ENCODE data around the gene PPM1G. TPM values are rescaled to one million over a fixed set of nuclear protein-coding genes. Genes with fewer than 3 reads are reported as not detected.

Gene PPM1G
- total and polyA plus RNA-seq, 4 donors, result 45.9 to 76.2 (median 61.7) TPM

DNA sequence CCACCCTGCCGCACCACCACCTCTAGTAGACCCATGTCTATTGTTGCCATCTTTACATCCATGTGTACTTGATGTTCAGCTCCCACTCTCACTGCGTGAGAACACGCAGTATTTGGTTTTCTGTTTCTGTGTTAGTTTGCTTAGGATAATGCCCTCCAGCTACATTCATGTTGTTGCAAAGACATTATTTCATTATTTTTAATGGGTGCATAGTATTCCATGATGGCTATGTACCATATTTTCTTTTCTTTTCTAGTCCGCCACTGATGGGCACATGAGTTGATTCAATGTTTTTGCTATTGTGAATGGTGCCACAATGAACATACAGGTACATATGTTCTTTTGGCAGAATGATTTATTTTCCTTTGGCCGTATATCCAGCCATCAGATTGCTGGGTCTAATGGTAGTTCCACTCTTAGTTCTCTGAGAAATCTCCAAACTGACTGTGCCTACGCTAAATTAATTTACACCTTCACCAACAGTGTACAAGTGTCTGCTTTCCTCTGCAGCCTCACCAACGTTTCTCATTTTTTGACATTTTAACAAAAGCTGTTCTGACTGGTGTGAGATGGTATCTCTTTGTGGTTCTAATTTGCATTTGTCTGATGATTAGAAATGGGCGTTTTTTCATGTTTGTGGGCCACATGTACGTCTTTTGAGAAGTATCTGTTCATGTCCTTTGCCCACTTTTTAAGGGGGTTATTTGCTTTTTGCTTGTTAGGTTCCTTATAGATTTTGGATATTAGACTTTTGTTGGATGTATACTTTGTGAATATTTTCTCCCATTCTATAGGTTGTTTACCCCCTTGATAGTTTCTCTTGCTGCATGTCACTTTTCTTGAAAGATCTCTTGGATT, 18.3 kb downstream of the PPM1G start:
- H3K36me3 ChIP-seq (ENCODE audit: control insufficient read depth in 4 of 4, insufficient read depth in 4 of 4, low read length in 4 of 4), result peaks cover 0 to 6% (median 4%) of the 10 kb centered on the region in 4 donors
- 94 to 95% methylated on average over 9 of the region's 9 CpGs for WGBS, 2 donors
- no peak overlapping the region for H3K9ac ChIP-seq (ENCODE audit: insufficient read depth in 1 of 2, low read length in 2 of 2)
- H3K27ac ChIP-seq (ENCODE audit: low read depth in 1 of 2, low read length in 1 of 2), result no peak overlapping the region
- H3K27me3 ChIP-seq (ENCODE audit: control insufficient read depth in 3 of 3, insufficient read depth in 3 of 3, low read length in 2 of 3), result no peaks in the 10 kb centered on the region
- no peak overlapping the region for H3K4me3 ChIP-seq
- DNase-seq (no peak), ATAC-seq (ENCODE audit: insufficient read depth, low FRiP score) (no peak)
- H3K4me1 ChIP-seq (ENCODE audit: control insufficient read depth in 5 of 5, insufficient read depth in 5 of 5, low read length in 5 of 5), result no peaks in the 10 kb centered on the region
- no peaks in the 10 kb centered on the region for H3K9me3 ChIP-seq (ENCODE audit: control insufficient read depth in 4 of 4, insufficient read depth in 3 of 4, low read length in 3 of 4)
- TF ChIP-seq, protein P1, sequence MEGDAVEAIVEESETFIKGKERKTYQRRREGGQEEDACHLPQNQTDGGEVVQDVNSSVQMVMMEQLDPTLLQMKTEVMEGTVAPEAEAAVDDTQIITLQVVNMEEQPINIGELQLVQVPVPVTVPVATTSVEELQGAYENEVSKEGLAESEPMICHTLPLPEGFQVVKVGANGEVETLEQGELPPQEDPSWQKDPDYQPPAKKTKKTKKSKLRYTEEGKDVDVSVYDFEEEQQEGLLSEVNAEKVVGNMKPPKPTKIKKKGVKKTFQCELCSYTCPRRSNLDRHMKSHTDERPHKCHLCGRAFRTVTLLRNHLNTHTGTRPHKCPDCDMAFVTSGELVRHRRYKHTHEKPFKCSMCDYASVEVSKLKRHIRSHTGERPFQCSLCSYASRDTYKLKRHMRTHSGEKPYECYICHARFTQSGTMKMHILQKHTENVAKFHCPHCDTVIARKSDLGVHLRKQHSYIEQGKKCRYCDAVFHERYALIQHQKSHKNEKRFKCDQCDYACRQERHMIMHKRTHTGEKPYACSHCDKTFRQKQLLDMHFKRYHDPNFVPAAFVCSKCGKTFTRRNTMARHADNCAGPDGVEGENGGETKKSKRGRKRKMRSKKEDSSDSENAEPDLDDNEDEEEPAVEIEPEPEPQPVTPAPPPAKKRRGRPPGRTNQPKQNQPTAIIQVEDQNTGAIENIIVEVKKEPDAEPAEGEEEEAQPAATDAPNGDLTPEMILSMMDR (IDR thresholded peaks at IDR 0.05; ENCODE audit: control extremely low read depth, extremely low read depth), result no peak

DNA sequence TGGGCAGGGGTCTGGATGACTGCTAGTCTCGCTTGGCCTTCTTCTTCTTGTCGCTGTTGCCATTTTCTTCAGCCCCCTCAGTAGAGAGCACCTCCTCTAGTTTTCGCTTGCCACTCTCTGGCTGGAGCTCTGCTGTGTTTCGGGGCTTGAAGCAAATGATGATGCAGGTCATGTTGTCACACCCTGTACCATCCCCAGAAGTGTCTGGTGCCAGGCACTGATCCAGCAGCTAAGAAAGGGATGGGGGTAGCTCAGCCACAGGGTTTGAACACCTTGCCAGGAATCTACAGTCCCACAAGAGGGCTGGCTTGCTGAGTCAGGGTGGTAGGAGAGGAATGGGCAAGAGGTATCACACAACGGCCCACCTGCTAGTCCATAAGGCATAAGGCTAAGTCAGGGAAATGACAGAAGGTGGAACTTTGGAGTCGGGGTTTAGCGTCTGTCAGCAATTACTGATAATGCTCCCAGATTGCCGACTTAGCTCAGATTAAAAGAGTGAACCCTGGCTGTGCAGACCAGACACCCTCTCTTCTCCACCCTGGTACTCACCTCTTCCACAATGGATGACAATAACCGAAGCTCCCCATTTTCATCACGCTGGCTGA, 27.7 kb downstream of the PPM1G start:
- Histone ChIP-seq H3K36me3 (ENCODE audit: control insufficient read depth in 4 of 4, insufficient read depth in 4 of 4, low read length in 4 of 4) (peaks cover 18 to 41% (median 28%) of the 10 kb centered on the region in 4 donors), H3K4me3 (no peak overlapping the region), H3K9me3 (ENCODE audit: control insufficient read depth in 4 of 4, insufficient read depth in 3 of 4, low read length in 3 of 4) (no peaks in the 10 kb centered on the region), H3K27me3 (ENCODE audit: control insufficient read depth in 3 of 3, insufficient read depth in 3 of 3, low read length in 2 of 3) (no peaks in the 10 kb centered on the region), H3K9ac (ENCODE audit: insufficient read depth in 1 of 2, low read length in 2 of 2) (peak overlapping the region in 1 of 2 donors; percentile 65), H3K27ac (ENCODE audit: low read depth in 1 of 2, low read length in 1 of 2) (peak overlapping the region in 1 of 2 donors; percentile 85), H3K4me1 (ENCODE audit: control insufficient read depth in 5 of 5, insufficient read depth in 5 of 5, low read length in 5 of 5) (peaks cover 4 to 19% (median 5%) of the 10 kb centered on the region in 5 donors)
- no peak for ATAC-seq (ENCODE audit: insufficient read depth, low FRiP score)
- DNase-seq, result no peak
- TF ChIP-seq, protein P1 (IDR thresholded peaks at IDR 0.05; ENCODE audit: control extremely low read depth, extremely low read depth), result no peak
- WGBS, 2 donors, result 95 to 98% methylated on average over 10 of the region's 10 CpGs

DNA sequence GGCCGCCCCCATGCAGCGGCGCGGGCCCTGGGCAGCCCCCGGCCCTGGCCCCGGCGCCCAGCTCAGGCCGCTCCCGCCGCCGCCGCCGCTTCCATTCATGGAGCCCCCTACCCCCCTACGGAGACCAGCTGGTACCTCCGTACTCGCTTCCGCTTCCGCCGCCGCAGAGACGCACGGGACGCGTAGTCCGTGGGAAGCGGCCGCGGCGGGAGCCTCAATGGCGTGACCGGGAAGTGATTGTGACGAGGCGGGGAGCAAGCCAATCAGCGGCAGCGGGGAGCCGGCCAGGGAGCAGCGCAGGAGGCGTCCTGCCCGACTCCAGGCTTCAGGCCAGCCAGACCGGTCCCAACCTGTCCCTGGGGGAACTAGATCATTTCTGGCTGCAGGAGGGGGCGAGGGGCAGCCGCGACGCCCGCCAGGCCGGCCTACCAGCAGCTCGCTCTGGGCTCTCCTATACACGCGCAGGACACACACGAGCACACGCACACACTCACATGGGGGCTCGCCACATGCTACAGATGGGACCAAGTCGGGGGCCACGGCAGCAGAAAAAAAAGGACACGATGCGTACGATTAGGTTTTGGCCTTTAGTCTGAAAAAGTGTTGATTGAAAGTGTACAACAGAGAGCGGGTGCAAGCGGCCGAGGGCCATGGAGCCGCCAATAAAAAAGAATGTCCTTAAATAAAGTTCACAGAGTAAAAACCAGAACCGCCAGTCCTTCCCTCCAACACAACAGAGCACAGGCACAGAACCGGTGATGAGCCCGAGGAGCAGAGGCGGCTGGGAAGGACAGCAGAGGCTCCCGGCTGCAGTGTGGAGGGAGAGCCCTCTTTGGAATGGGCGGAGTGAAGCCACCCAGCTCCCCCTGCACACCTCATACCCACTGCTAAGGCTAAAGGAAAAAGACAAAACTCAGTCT, 28.5 kb downstream of the PPM1G start, which contains the start of gene ZNF513:
TSS of gene ZNF513 (minus strand) at position 109 of the 920 bp plus-strand sequence. CDS start 208 bp downstream, outside the sequence.
- TF ChIP-seq, protein P1 (IDR thresholded peaks at IDR 0.05; ENCODE audit: control extremely low read depth, extremely low read depth), result no peak
- WGBS, 2 donors, result 17 to 21% methylated on average over 61 to 67 of the region's 67 CpGs
- Histone ChIP-seq H3K4me3 (peak within 1 kb of the TSS; percentile 62), H3K4me1 (ENCODE audit: control insufficient read depth in 5 of 5, insufficient read depth in 5 of 5, low read length in 5 of 5) (peaks cover 4 to 19% (median 5%) of the 10 kb centered on the region in 5 donors), H3K27ac (ENCODE audit: low read depth in 1 of 2, low read length in 1 of 2) (peak within 1 kb of the TSS; percentile 88 to 93), H3K36me3 (ENCODE audit: control insufficient read depth in 4 of 4, insufficient read depth in 4 of 4, low read length in 4 of 4) (peaks cover 18 to 49% (median 33%) of the 10 kb centered on the region in 4 donors), H3K9ac (ENCODE audit: insufficient read depth in 1 of 2, low read length in 2 of 2) (peak within 1 kb of the TSS; percentile 91 to 96), H3K9me3 (ENCODE audit: control insufficient read depth in 4 of 4, insufficient read depth in 3 of 4, low read length in 3 of 4) (no peaks in the 10 kb centered on the region), H3K27me3 (ENCODE audit: control insufficient read depth in 3 of 3, insufficient read depth in 3 of 3, low read length in 2 of 3) (no peaks in the 10 kb centered on the region)
- DNase-seq, result peak; percentile 98
- peak; percentile 89 for ATAC-seq (ENCODE audit: insufficient read depth, low FRiP score)
